SK-N-SH (cell line): ENCODE measurements around the gene GNG4. TPM values are rescaled to one million over a fixed set of nuclear protein-coding genes. Genes with fewer than 3 reads are reported as not detected.

ENCODE experiments used
- CTCF ChIA-PET: fragments of 300-600, 350-600 bp; formaldehyde crosslinking; extraction: SDS; loops from one replicate; lab custom pipeline; 2021; lab: Yijun Ruan, JAX
- POLR2A ChIA-PET: fragments of 350-600 bp; sonication (Branson Sonifier 250); formaldehyde crosslinking; extraction: SDS; loops from one replicate; lab custom pipeline; 2020; ENCODE audit warnings: antibody characterized with exemption, inconsistent platforms; lab: Yijun Ruan, JAX
- DNase-seq: peaks from one replicate; pipeline ENCODE4 v3.0.0; 2012
- H2AFZ ChIP-seq: fragments of 200-600 bp; sonication (generic); 2 replicates; pipeline ENCODE4 v1.8.1; 2016; ENCODE audit warnings: antibody characterized with exemption, mild to moderate bottlenecking, low read depth
- H3F3A ChIP-seq: fragments of 200-600 bp; sonication (generic); replicated peaks from 2 replicates; pipeline ENCODE3; 2016; ENCODE audit warnings: antibody characterized with exemption, mild to moderate bottlenecking; ENCODE audit not compliant: insufficient read depth
- H3K27ac ChIP-seq, 2 experiments: fragments of 200-500 bp in 1 of 2; fragments of 200-600 bp in 1 of 2; sonication (Bioruptor generic) in 1 of 2; sonication (generic), shearing (Covaris generic) in 1 of 2; 2 replicates each; pipeline versions ENCODE4 v1.5.1 to v1.6.1; 2014 to 2016; ENCODE audit warnings: low read depth in 2 of 2, inconsistent platforms in 1 of 2, low read length in 1 of 2, mild to moderate bottlenecking in 1 of 2, mixed read lengths in 1 of 2
- H3K27me3 ChIP-seq: fragments of 200-600 bp; sonication (generic), shearing (Covaris generic); 2 replicates; pipeline ENCODE4 v1.6.1; 2016; ENCODE audit warnings: mixed run types; ENCODE audit not compliant: insufficient read depth
- H3K36me3 ChIP-seq, 2 experiments: fragments of 200-500 bp in 1 of 2; fragments of 200-600 bp in 1 of 2; sonication (Bioruptor generic) in 1 of 2; sonication (generic) in 1 of 2; replicated peaks in 1 of 2; 2 replicates each; pipeline versions ENCODE3 to v1.5.1; 2014 to 2016; ENCODE audit warnings: low read length in 1 of 2, mild to moderate bottlenecking in 1 of 2; ENCODE audit not compliant: insufficient read depth in 2 of 2, control insufficient read depth in 1 of 2
- H3K4me1 ChIP-seq, 2 experiments: fragments of 200-500 bp in 1 of 2; fragments of 200-600 bp in 1 of 2; sonication (Bioruptor generic) in 1 of 2; sonication (generic), shearing (Covaris generic) in 1 of 2; 2 replicates each; pipeline versions ENCODE4 v1.5.1 to v1.6.1; 2014 to 2016; ENCODE audit warnings: low read depth in 1 of 2, low read length in 1 of 2, mixed run types in 1 of 2; ENCODE audit not compliant: insufficient read depth in 2 of 2, control insufficient read depth in 1 of 2
- H3K4me2 ChIP-seq: fragments of 200-600 bp; sonication (generic), shearing (Covaris generic); 2 replicates; pipeline ENCODE4 v1.6.1; 2017; ENCODE audit warnings: mixed run types
- H3K4me3 ChIP-seq, 2 experiments: fragments of 200-500 bp in 1 of 2; fragments of 200-600 bp in 1 of 2; sonication (Bioruptor generic) in 1 of 2; sonication (generic), shearing (Covaris generic) in 1 of 2; 2 replicates each; pipeline versions ENCODE4 v1.5.1 to v1.8.1; 2014 to 2016; ENCODE audit warnings: low read depth in 2 of 2, inconsistent platforms in 1 of 2, low read length in 1 of 2, mild to moderate bottlenecking in 1 of 2, mixed read lengths in 1 of 2, moderate library complexity in 1 of 2
- H3K79me2 ChIP-seq: fragments of 200-600 bp; sonication (generic); 2 replicates; pipeline ENCODE4 v1.8.1; 2017; ENCODE audit warnings: mild to moderate bottlenecking; ENCODE audit not compliant: insufficient read depth
- H3K9ac ChIP-seq: fragments of 200-600 bp; sonication (generic); 2 replicates; pipeline ENCODE4 v1.6.1; 2017; ENCODE audit warnings: mixed run types
- H3K9me2 ChIP-seq: fragments of 200-600 bp; sonication (generic); 2 replicates; pipeline ENCODE4 v1.6.1; 2017; ENCODE audit warnings: mixed run types
- H3K9me3 ChIP-seq: fragments of 200-600 bp; sonication (generic); 2 replicates; pipeline ENCODE4 v1.6.1; 2017; ENCODE audit warnings: mixed run types, mild to moderate bottlenecking, moderate library complexity
- H4K20me1 ChIP-seq: fragments of 200-600 bp; sonication (generic); 2 replicates; pipeline ENCODE4 v1.6.1; 2017; ENCODE audit warnings: mild to moderate bottlenecking, mixed run types; ENCODE audit not compliant: insufficient read depth
- CHD2 ChIP-seq: fragments of 150-350 bp; IDR thresholded peaks from 2 replicates; pipeline ENCODE4 v1.6.1; 2018; ENCODE audit warnings: low read length; ENCODE audit not compliant: partially characterized antibody
- EP300 ChIP-seq, 2 experiments: IDR thresholded peaks; 2 replicates each; pipeline versions ENCODE4 v1.4.0 to v1.6.1; 2012; ENCODE audit warnings: borderline replicate concordance in 1 of 2, low read depth in 1 of 2, low read length in 1 of 2
- FOSL2 ChIP-seq: IDR thresholded peaks from 2 replicates; pipeline ENCODE4 v1.4.0; 2012; ENCODE audit warnings: low read depth, mild to moderate bottlenecking, moderate library complexity, borderline replicate concordance
- MEF2A ChIP-seq: IDR thresholded peaks from 2 replicates; pipeline ENCODE4 v1.4.0; 2012; ENCODE audit warnings: low read depth, borderline replicate concordance
- MXI1 ChIP-seq: IDR thresholded peaks from 2 replicates; pipeline ENCODE4 v1.6.1; 2012; ENCODE audit warnings: mild to moderate bottlenecking, low read depth, low read length, improper control_type of control experiment
- NFIC ChIP-seq: IDR thresholded peaks from 2 replicates; pipeline ENCODE4 v1.4.0; 2012; ENCODE audit warnings: borderline replicate concordance
- RAD21 ChIP-seq: IDR thresholded peaks from 2 replicates; pipeline ENCODE4 v1.6.1; 2012; ENCODE audit warnings: mild to moderate bottlenecking, low read length
- RCOR1 ChIP-seq: fragments of 150-350 bp; IDR thresholded peaks from 2 replicates; pipeline ENCODE4 v1.6.1; 2017; ENCODE audit warnings: antibody characterized with exemption, low read length
- RFX5 ChIP-seq: IDR thresholded peaks from 2 replicates; pipeline ENCODE4 v1.6.1; 2012; ENCODE audit warnings: mild to moderate bottlenecking, improper control_type of control experiment, low read length
- RXRA ChIP-seq: IDR thresholded peaks from 2 replicates; pipeline ENCODE4 v1.4.0; 2012; ENCODE audit warnings: low read depth, mild to moderate bottlenecking, borderline replicate concordance
- SIN3A ChIP-seq: IDR thresholded peaks from 2 replicates; pipeline ENCODE4 v1.6.1; 2012; ENCODE audit warnings: low read depth, mild to moderate bottlenecking, low read length, moderate library complexity, borderline replicate concordance
- SMC3 ChIP-seq: IDR thresholded peaks from 2 replicates; pipeline ENCODE4 v1.6.1; 2012; ENCODE audit warnings: low read depth, low read length, improper control_type of control experiment
- WGBS: methylation state at CpG from one replicate; pipeline ENCODE4 v1.1.6; 2017; ENCODE audit warnings: low lambda C conversion rate; 5-methylcytosine and 5-hydroxymethylcytosine counted together
- polyA plus RNA-seq, 3 experiments: library from polyadenylated mRNA; depleted of rRNA; stranded (reverse); fragments of >200 nt; gene quantifications; 2 replicates each; pipeline ENCODE4 v1.2.3, GENCODE V29; 2012
- TF ChIP-seq, protein P1 (sequence below): IDR thresholded peaks from 2 replicates; pipeline ENCODE4 v1.6.1; 2012; ENCODE audit warnings: mild to moderate bottlenecking, low read depth, low read length, moderate library complexity
- TF ChIP-seq, protein P2 (sequence below): IDR thresholded peaks from 2 replicates; pipeline ENCODE4 v1.4.0; 2012; ENCODE audit warnings: low read depth
- TF ChIP-seq, protein P3 (sequence below): IDR thresholded peaks from 2 replicates; pipeline ENCODE4 v1.4.0; 2012; ENCODE audit warnings: low read depth, borderline replicate concordance
- TF ChIP-seq, protein P4 (sequence below): fragments of 150-350 bp; IDR thresholded peaks from 2 replicates; pipeline ENCODE4 v1.6.1; 2017; ENCODE audit warnings: antibody characterized with exemption, low read length, low read depth, borderline replicate concordance

The GNG4 gene
- 1.6 and 2.8 TPM in 2 replicates for polyA plus RNA-seq (2012; rRNA removed)
- polyA plus RNA-seq (2012; cell fraction: cytosol; rRNA removed): 2.9 and 4.7 TPM in 2 replicates
- polyA plus RNA-seq (2012; cell fraction: nucleus; rRNA removed): 0.50 and 0.96 TPM in 2 replicates

DNA sequence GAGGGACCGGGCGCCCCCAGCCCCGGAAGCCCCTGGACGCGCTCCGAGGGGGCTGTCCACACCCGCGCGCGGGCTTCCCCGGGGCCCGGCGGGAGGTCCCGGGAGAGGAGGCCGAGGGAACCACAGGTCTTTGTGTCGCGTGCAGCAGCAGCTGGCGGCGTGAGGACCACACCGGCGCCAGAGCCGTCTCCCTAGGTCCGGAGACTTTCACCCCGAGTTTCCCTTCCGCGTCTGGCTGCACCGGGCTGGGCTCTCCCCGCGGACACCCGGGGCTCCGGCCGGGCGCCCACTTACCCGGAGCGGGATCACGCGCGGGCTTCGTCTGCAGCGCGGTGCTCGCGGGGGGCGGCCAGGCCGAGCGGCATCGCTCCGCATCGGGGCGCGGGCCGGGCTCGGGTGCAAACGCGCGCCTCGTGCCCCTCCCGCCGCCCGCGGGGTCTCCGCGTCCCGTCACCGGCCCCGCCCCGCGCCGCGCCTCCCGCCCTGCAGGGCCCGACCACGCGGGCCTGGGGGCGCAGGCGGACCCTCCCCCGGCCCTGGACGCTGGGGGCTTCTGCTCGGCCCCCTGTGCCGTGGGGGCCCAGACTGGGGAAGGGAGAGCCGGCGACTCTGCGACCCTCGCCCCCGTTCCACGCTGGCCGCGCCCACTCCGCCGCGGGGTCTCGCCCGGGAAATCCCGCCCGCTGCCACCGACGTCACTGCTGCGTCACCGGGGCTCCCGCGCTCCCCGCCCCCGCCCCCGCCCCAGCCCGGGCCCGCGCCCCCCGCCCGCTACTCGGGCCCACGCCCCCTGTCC is at the start of gene GNG4:
TSS of gene GNG4 (minus strand) at position 417 of the 796 bp plus-strand sequence. CDS start 65,946 bp downstream, outside the sequence.
- Histone ChIP-seq H3K27me3 (peaks cover 10% of the 10 kb centered on the region; the same call in 1 of the 2 replicates), H3K9ac (no peak within 1 kb of the TSS), H3K9me2 (no peaks in the 10 kb centered on the region), H3K4me2 (peak within 1 kb of the TSS; percentile 99), H3K4me1 (peaks cover 0 to 23% of the 10 kb centered on the region in 2 experiments; a peak in 2 of 4 replicates), H3K9me3 (no peaks in the 10 kb centered on the region), H4K20me1 (no peaks in the 10 kb centered on the region), H3K4me3 (peak within 1 kb of the TSS; percentile 59 to 61), H2AFZ (0 out of 2 replicates have a peak within 1 kb of the TSS, but pooled peaks have one; percentile 35), H3K27ac (peak within 1 kb of the TSS in 1 of 2 experiments; percentile 88; a peak in 2 of 4 replicates), H3K36me3 (no peaks in the 10 kb centered on the region), H3K79me2 (no peaks in the 10 kb centered on the region), H3F3A (peaks cover 8% of the 10 kb centered on the region)
- TF ChIP-seq MXI1 (peak; percentile 47; the same call in 1 of the 2 replicates), RCOR1 (no peak), RAD21 (no peak), EP300 (IDR thresholded peaks at IDR 0.05; ENCODE audit: borderline replicate concordance in 1 of 2, low read depth in 1 of 2, low read length in 1 of 2) (no peak), RFX5 (no peak), SMC3 (no peak)
- TF ChIP-seq, protein P1, sequence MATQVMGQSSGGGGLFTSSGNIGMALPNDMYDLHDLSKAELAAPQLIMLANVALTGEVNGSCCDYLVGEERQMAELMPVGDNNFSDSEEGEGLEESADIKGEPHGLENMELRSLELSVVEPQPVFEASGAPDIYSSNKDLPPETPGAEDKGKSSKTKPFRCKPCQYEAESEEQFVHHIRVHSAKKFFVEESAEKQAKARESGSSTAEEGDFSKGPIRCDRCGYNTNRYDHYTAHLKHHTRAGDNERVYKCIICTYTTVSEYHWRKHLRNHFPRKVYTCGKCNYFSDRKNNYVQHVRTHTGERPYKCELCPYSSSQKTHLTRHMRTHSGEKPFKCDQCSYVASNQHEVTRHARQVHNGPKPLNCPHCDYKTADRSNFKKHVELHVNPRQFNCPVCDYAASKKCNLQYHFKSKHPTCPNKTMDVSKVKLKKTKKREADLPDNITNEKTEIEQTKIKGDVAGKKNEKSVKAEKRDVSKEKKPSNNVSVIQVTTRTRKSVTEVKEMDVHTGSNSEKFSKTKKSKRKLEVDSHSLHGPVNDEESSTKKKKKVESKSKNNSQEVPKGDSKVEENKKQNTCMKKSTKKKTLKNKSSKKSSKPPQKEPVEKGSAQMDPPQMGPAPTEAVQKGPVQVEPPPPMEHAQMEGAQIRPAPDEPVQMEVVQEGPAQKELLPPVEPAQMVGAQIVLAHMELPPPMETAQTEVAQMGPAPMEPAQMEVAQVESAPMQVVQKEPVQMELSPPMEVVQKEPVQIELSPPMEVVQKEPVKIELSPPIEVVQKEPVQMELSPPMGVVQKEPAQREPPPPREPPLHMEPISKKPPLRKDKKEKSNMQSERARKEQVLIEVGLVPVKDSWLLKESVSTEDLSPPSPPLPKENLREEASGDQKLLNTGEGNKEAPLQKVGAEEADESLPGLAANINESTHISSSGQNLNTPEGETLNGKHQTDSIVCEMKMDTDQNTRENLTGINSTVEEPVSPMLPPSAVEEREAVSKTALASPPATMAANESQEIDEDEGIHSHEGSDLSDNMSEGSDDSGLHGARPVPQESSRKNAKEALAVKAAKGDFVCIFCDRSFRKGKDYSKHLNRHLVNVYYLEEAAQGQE: peak; percentile 1; the same call in 1 of the 2 replicates
- TF ChIP-seq, protein P2, sequence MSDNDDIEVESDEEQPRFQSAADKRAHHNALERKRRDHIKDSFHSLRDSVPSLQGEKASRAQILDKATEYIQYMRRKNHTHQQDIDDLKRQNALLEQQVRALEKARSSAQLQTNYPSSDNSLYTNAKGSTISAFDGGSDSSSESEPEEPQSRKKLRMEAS: 0 out of 2 replicates have a peak, but pooled peaks have one; percentile 30
- 0% methylated on average over 1 of the region's 111 CpGs for WGBS
- DNase-seq: peak; percentile 98
- CTCF ChIA-PET: interaction anchor here (0.8 to 1.5 kb wide), 2 partner anchors 13 to 16 kb away, joined by 4 read pairs; no protein-coding TSS in a partner anchor
- POLR2A ChIA-PET: interaction anchor here (1.0 kb wide), 1 partner anchor 145 kb away, joined by 3 read pairs; no protein-coding TSS in a partner anchor

DNA sequence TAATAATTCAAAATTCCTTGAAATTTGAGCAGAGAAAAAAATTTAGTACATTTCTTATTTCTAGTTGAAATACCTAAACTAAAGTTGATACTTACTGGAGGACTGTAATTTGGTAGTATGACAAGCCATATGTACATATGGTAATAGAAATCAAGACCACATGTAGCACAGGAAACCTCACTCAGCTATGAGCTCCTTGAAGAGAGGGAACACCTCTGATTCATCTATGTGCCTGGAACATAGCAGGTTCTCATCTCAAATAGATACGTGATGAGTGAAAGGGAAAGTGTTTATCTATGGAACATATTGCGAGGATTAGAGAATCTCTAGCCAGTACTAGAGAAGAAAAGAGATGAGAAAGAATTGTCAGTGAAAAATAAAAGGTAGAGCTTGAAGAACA is 47.9 kb upstream of the GNG4 start:
- Histone ChIP-seq H4K20me1 (no peaks in the 10 kb centered on the region), H3K9me3 (no peaks in the 10 kb centered on the region), H3K4me2 (no peak overlapping the region), H3K36me3 (peaks cover 3 to 6% of the 10 kb centered on the region in 2 experiments), H3K9me2 (no peaks in the 10 kb centered on the region), H2AFZ (no peak overlapping the region), H3K27me3 (no peaks in the 10 kb centered on the region), H3K27ac (no peak overlapping the region), H3F3A (no peaks in the 10 kb centered on the region), H3K4me3 (no peak overlapping the region), H3K79me2 (no peaks in the 10 kb centered on the region), H3K9ac (no peak overlapping the region), H3K4me1 (no peaks in the 10 kb centered on the region)
- TF ChIP-seq FOSL2 (no peak), NFIC (no peak), SIN3A (no peak), RXRA (no peak), RAD21 (no peak), MEF2A (no peak), CHD2 (no peak)
- TF ChIP-seq, protein P3, sequence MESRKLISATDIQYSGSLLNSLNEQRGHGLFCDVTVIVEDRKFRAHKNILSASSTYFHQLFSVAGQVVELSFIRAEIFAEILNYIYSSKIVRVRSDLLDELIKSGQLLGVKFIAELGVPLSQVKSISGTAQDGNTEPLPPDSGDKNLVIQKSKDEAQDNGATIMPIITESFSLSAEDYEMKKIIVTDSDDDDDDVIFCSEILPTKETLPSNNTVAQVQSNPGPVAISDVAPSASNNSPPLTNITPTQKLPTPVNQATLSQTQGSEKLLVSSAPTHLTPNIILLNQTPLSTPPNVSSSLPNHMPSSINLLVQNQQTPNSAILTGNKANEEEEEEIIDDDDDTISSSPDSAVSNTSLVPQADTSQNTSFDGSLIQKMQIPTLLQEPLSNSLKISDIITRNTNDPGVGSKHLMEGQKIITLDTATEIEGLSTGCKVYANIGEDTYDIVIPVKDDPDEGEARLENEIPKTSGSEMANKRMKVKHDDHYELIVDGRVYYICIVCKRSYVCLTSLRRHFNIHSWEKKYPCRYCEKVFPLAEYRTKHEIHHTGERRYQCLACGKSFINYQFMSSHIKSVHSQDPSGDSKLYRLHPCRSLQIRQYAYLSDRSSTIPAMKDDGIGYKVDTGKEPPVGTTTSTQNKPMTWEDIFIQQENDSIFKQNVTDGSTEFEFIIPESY: no peak
- TF ChIP-seq, protein P4, sequence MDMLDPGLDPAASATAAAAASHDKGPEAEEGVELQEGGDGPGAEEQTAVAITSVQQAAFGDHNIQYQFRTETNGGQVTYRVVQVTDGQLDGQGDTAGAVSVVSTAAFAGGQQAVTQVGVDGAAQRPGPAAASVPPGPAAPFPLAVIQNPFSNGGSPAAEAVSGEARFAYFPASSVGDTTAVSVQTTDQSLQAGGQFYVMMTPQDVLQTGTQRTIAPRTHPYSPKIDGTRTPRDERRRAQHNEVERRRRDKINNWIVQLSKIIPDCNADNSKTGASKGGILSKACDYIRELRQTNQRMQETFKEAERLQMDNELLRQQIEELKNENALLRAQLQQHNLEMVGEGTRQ: no peak
- DNase-seq: no peak
- POLR2A ChIA-PET: no interaction called here
- 91% methylated on average over 2 of the region's 2 CpGs for WGBS
- CTCF ChIA-PET: no interaction called here
